B cell (primary cell): ENCODE results near the gene SEMA7A. TPM values are rescaled to one million over a fixed set of nuclear protein-coding genes. Genes with fewer than 3 reads are reported as not detected.

Experiments
- ATAC-seq: fragments of 200-7000 bp; cut with Tn5 transposase; one replicate; pipeline ENCODE4 v1.10.0; 2021; ENCODE audit warnings: low read depth, mild to moderate bottlenecking, moderate number of reproducible peaks, moderate library complexity
- CTCF ChIA-PET: fragments of 350-600 bp; sonication (Branson Sonifier 250); formaldehyde crosslinking; loops from one replicate; lab custom pipeline; 2021; ENCODE audit warnings: antibody characterized with exemption, inconsistent platforms; lab: Charles Lee
- POLR2A ChIA-PET: fragments of 350-600 bp; sonication (Branson Sonifier 250); formaldehyde crosslinking; loops from one replicate; lab custom pipeline; 2021; ENCODE audit warnings: antibody characterized with exemption; lab: Charles Lee
- DNase-seq: peaks from one replicate; pipeline ENCODE4 v3.0.0; 2013
- H2AFZ ChIP-seq: 2 replicates; pipeline ENCODE4 v1.6.1; 2012; ENCODE audit warnings: mild to moderate bottlenecking, low read depth, low read length; ENCODE audit not compliant: insufficient read depth, poor library complexity, severe bottlenecking
- H3K27ac ChIP-seq, 2 donors: 1 replicate in 1 of 2; 2 replicates in 1 of 2; pipeline ENCODE4 v1.5.1; 2012 to 2013; ENCODE audit warnings: low read length in 2 of 2, mild to moderate bottlenecking in 2 of 2, moderate library complexity in 1 of 2
- H3K27me3 ChIP-seq, 4 experiments: fragments of 200-600 bp in 1 of 4; sonication (generic) in 1 of 4; replicated peaks in 1 of 4; 1 replicate in 2 of 4; 2 replicates in 2 of 4; pipeline versions ENCODE4 v1.6.1 to v1.7.0; 2013 to 2016; ENCODE audit warnings: low read length in 3 of 4, mild to moderate bottlenecking in 2 of 4, mixed read lengths in 1 of 4, moderate library complexity in 1 of 4; ENCODE audit not compliant: insufficient read depth in 4 of 4, control insufficient read depth in 3 of 4; ENCODE audit errors: control extremely low read depth in 1 of 4
- H3K36me3 ChIP-seq, 2 experiments: replicated peaks in 1 of 2; 1 replicate in 1 of 2; 2 replicates in 1 of 2; pipeline versions ENCODE4 v1.6.1 to v1.7.1; 2013; ENCODE audit warnings: low read length in 1 of 2; ENCODE audit not compliant: insufficient read depth in 2 of 2, control insufficient read depth in 1 of 2; ENCODE audit errors: control extremely low read depth in 1 of 2, extremely low read depth in 1 of 2
- H3K4me1 ChIP-seq, 2 donors: fragments of 200-600 bp in 1 of 2; sonication (generic) in 1 of 2; 1 replicate in 1 of 2; 2 replicates in 1 of 2; pipeline versions ENCODE4 v1.5.1 to v1.6.1; 2013 to 2017; ENCODE audit warnings: low read length in 2 of 2; ENCODE audit not compliant: control insufficient read depth in 2 of 2, insufficient read depth in 2 of 2
- H3K4me2 ChIP-seq: replicated peaks from 2 replicates; pipeline ENCODE3; 2012; ENCODE audit warnings: mild to moderate bottlenecking, low read depth, low read length; ENCODE audit not compliant: poor library complexity, severe bottlenecking
- H3K4me3 ChIP-seq, 5 experiments: fragments of 200-600 bp in 1 of 5; sonication (generic) in 1 of 5; 1 replicate in 3 of 5; 2 replicates in 2 of 5; pipeline versions ENCODE4 v1.5.1 to v1.7.0; 2011 to 2016; ENCODE audit warnings: low read length in 4 of 5, mild to moderate bottlenecking in 4 of 5, low read depth in 2 of 5, control low read depth in 1 of 5, moderate library complexity in 1 of 5; ENCODE audit not compliant: insufficient read depth in 1 of 5; ENCODE audit errors: control extremely low read depth in 1 of 5, extremely low read depth in 1 of 5
- H3K79me2 ChIP-seq: fragments of 200-600 bp; sonication (generic); one replicate; pipeline ENCODE4 v1.6.0; 2016; ENCODE audit warnings: low read length; ENCODE audit not compliant: control insufficient read depth, insufficient read depth
- H3K9ac ChIP-seq: fragments of 200-600 bp; sonication (generic); 2 replicates; pipeline ENCODE4 v1.6.1; 2017; ENCODE audit warnings: mild to moderate bottlenecking, low read length, moderate library complexity
- H3K9me3 ChIP-seq, 3 donors: one replicate each; pipeline versions ENCODE4 v1.6.1 to v1.7.1; 2013; ENCODE audit warnings: low read length in 2 of 3; ENCODE audit not compliant: control insufficient read depth in 2 of 3, insufficient read depth in 1 of 3; ENCODE audit errors: control extremely low read depth in 1 of 3
- H4K20me1 ChIP-seq: 2 replicates; pipeline ENCODE4 v1.6.0; 2012; ENCODE audit warnings: mild to moderate bottlenecking, low read length; ENCODE audit not compliant: insufficient read depth, control insufficient read depth, poor library complexity, severe bottlenecking
- H3K27ac Mint-ChIP-seq: one replicate; pipeline ENCODE4 v1.8.0; 2021; ENCODE audit warnings: mixed read lengths
- H3K27me3 Mint-ChIP-seq: one replicate; pipeline ENCODE4 v1.8.0; 2021; ENCODE audit warnings: mixed read lengths
- H3K4me1 Mint-ChIP-seq: one replicate; pipeline ENCODE4 v1.8.0; 2021; ENCODE audit warnings: mixed read lengths
- H3K4me3 Mint-ChIP-seq: one replicate; pipeline ENCODE4 v1.8.0; 2021; ENCODE audit warnings: mixed read lengths
- H3K9me3 Mint-ChIP-seq: one replicate; pipeline ENCODE4 v1.8.0; 2022; ENCODE audit warnings: mixed read lengths; ENCODE audit not compliant: insufficient read depth
- CTCF ChIP-seq: fragments of 200-600 bp; IDR thresholded peaks from one replicate; pipeline ENCODE4 v1.8.0; 2022; ENCODE audit warnings: antibody characterized with exemption, mild to moderate bottlenecking
- EZH2 ChIP-seq: IDR thresholded peaks from 2 replicates; pipeline ENCODE4 v1.6.1; 2012; ENCODE audit warnings: borderline replicate concordance, low read depth, mild to moderate bottlenecking, moderate library complexity, low read length; ENCODE audit not compliant: insufficient read depth, poor library complexity, severe bottlenecking
- WGBS: methylation state at CpG from one replicate; pipeline ENCODE4 v1.1.5; 2013; ENCODE audit warnings: missing lambda C conversion rate; ENCODE audit not compliant: insufficient coverage; 5-methylcytosine and 5-hydroxymethylcytosine counted together
- intact Hi-C: fragments of 100-400 bp; cut with micrococcal nuclease; formaldehyde crosslinking; loops from one replicate; pipeline ENCODE4 v1.10.0; 2022
- polyA plus RNA-seq: library from polyadenylated mRNA; depleted of rRNA; stranded (reverse); fragments of >200 nt; gene quantifications from 2 replicates; pipeline ENCODE4 v1.2.3, GENCODE V29; 2012
- total RNA-seq, 2 donors: library from RNA; stranded (reverse); fragments of 120-200 nt in 1 of 2; gene quantifications; 1 replicate in 1 of 2; 2 replicates in 1 of 2; pipeline versions ENCODE4 v1.2.3 to v1.2.4, GENCODE V29; 2013 to 2022

Gene SEMA7A
- total and polyA plus RNA-seq, 2 donors (not counting 1 experiment from before 2014, with no cell fraction given), result 42.0 to 44.2 TPM

DNA sequence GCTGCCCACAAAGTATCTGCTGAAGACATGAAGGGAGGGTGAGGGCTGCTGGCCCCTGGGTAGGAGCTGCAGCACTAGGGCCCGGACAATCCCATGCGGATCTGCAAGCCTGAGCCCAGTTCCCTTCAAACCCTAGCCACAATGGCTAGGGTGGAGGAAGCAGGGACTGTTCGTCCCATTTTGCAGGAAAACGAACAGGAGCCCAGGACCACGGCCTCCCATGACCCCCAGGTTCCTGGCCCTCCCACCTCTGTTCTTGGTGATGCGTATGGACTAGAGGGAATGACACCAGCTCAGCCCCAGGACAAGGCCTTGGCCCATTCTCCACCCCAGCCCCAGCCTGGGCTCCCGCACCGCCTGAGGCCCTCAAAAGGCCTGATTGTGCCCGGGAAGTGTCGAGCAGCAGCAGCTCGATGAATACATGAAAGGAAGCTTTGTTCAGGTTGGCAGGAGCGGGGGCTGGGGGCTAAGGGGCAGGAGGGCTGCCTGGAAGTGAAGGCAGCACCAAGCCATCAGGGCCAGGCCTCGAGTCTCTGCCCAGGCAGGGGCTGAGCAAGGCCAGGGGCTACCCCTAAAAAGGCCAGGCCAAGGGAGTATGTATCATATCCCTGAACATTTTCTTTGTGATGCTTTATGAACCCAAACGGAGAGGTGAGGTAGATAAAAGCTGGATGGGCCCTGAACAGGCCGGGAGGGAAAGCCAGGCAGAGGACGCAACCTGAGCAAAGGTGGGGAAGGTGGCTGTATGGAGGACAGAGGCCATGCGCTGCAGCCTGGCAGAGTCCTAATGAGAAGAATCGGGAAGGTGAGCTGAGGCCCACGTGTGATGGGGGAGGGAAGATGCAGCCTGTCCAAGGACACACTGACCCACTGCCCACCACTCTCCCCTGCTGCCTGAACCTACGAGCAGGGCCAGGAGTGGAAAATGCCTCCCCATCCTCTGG lies 12.2 kb downstream of the SEMA7A start:
- peaks cover 1 to 41% of the 10 kb centered on the region in 2 experiments for H3K36me3 ChIP-seq
- H4K20me1 ChIP-seq, result peaks cover 87% of the 10 kb centered on the region
- H3K9me3 ChIP-seq, result no peaks in the 10 kb centered on the region
- H3K9me3 Mint-ChIP-seq, result no peaks in the 10 kb centered on the region
- peaks cover 100% of the 10 kb centered on the region for H3K79me2 ChIP-seq
- H3K4me1 ChIP-seq, result peaks cover 71 to 100% of the 10 kb centered on the region in 2 donors
- ChIA-PET CTCF (interaction anchor here (0.5 to 4.5 kb wide), 9 partner anchors 10 to 527 kb away, joined by 3 to 27 read pairs (median 7); no protein-coding TSS in a partner anchor), POLR2A (interaction anchor here (1.1 to 1.6 kb wide), 4 partner anchors 9 to 19 kb away, joined by 3 to 6 read pairs (median 4); no protein-coding TSS in a partner anchor)
- no peak overlapping the region for H3K9ac ChIP-seq
- no peaks in the 10 kb centered on the region for H3K27me3 ChIP-seq
- H3K4me3 Mint-ChIP-seq, result peak overlapping the region; percentile 56
- no peak overlapping the region for H2AFZ ChIP-seq
- TF ChIP-seq EZH2 (no peak), CTCF (no peak)
- intact Hi-C loops, result no loop called here
- H3K27me3 Mint-ChIP-seq, result no peaks in the 10 kb centered on the region
- DNase-seq (no peak), ATAC-seq (no peak)
- 88% methylated on average over 17 of the region's 20 CpGs for WGBS
- H3K4me2 ChIP-seq, result peak overlapping the region; percentile 56
- H3K27ac ChIP-seq, result peak overlapping the region in 1 of 2 donors; percentile 57
- H3K4me1 Mint-ChIP-seq, result peaks cover 90% of the 10 kb centered on the region
- peak overlapping the region; percentile 91 for H3K27ac Mint-ChIP-seq
- no peak overlapping the region for H3K4me3 ChIP-seq
